ENCODE results near the gene PIGZ.

Gene PIGZ

GRCh38 chr3:196983186-196983585 is 14.6 kb upstream of the PIGZ start:
- FAIRE-seq (no peak), DNase-seq (ENCODE audit: low spot score) (no peak)

- FAIRE-seq (peak; percentile 37), DNase-seq (ENCODE audit: low spot score) (no peak)
Measured at GRCh38 chr3:196981657-196982056, 13.0 kb upstream of the PIGZ start.

- no peak for FAIRE-seq
- DNase-seq (ENCODE audit: low spot score): no peak
Measured at GRCh38 chr3:196979545-196979944, 10.9 kb upstream of the PIGZ start.

GRCh38 chr3:196976941-196977340 is 8.3 kb upstream of the PIGZ start:
- FAIRE-seq: no peak

GRCh38 chr3:196975349-196975748 is 6.7 kb upstream of the PIGZ start:
- DNase-seq (ENCODE audit: low spot score) (no peak), FAIRE-seq (no peak)

More at GRCh38 chr3:196976941-196977340, 8.3 kb upstream of the PIGZ start:
- DNase-seq (ENCODE audit: low spot score): no peak

- FAIRE-seq (no peak), DNase-seq (ENCODE audit: low spot score) (no peak)
Measured at GRCh38 chr3:196974661-196975060, 6.0 kb upstream of the PIGZ start.

GRCh38 chr3:196971094-196971698 is 2.6 kb upstream of the PIGZ start:
- FAIRE-seq (no peak), DNase-seq (ENCODE audit: low spot score) (no peak)

GRCh38 chr3:196970547-196971093 is 2.0 kb upstream of the PIGZ start:
- FAIRE-seq: no peak
- no peak for DNase-seq (ENCODE audit: low spot score)

- peak; percentile 89 for DNase-seq (ENCODE audit: low spot score)
- no peak for FAIRE-seq
Measured at GRCh38 chr3:196969660-196970546, 1.3 kb upstream of the PIGZ start.

GRCh38 chr3:196969134-196969659 is 564 bp upstream of the PIGZ start:
- FAIRE-seq: no peak
- peak; percentile 40 for DNase-seq (ENCODE audit: low spot score)

- FAIRE-seq (no peak), DNase-seq (ENCODE audit: low spot score) (no peak)
Measured at GRCh38 chr3:196967412-196968232, 1.0 kb downstream of the PIGZ start.

GRCh38 chr3:196966526-196967401 is 1.9 kb downstream of the PIGZ start:
- DNase-seq (ENCODE audit: low spot score) (no peak), FAIRE-seq (no peak)

- DNase-seq (ENCODE audit: low spot score): no peak
Measured at GRCh38 chr3:196965804-196966173, 2.8 kb downstream of the PIGZ start.

GRCh38 chr3:196965112-196965803 is 3.4 kb downstream of the PIGZ start:
- FAIRE-seq (no peak), DNase-seq (ENCODE audit: low spot score) (no peak)

More at GRCh38 chr3:196965804-196966173, 2.8 kb downstream of the PIGZ start:
- no peak for FAIRE-seq

- DNase-seq (ENCODE audit: low spot score) (no peak), FAIRE-seq (no peak)
Measured at GRCh38 chr3:196963631-196963953, 5.0 kb downstream of the PIGZ start.

GRCh38 chr3:196962930-196963630 is 5.6 kb downstream of the PIGZ start:
- FAIRE-seq: no peak
- no peak for DNase-seq (ENCODE audit: low spot score)

GRCh38 chr3:196962108-196962929 is 6.3 kb downstream of the PIGZ start:
- no peak for DNase-seq (ENCODE audit: low spot score)
- FAIRE-seq: no peak

GRCh38 chr3:196954832-196955231 is 13.8 kb downstream of the PIGZ start:
- DNase-seq (ENCODE audit: low spot score) (no peak), FAIRE-seq (no peak)

Data from urothelium cell line (cell line).